LNCAP (cell line): ENCODE measurements around the gene PXMP4.

ENCODE experiments used
- CTCF ChIP-seq: fragments of 450-650 bp; IDR thresholded peaks from 2 replicates; pipeline ENCODE4 v1.5.1; 2017; ENCODE audit warnings: mild to moderate bottlenecking

The PXMP4 gene

GRCh38 chr20:33694639-33695012 is 25.5 kb downstream of the PXMP4 start:
- TF ChIP-seq CTCF: no peak

GRCh38 chr20:33693741-33694638 is 26.1 kb downstream of the PXMP4 start:
- no peak for TF ChIP-seq CTCF

- no peak for TF ChIP-seq CTCF
These were observed 26.8 kb downstream of the PXMP4 start for GRCh38 chr20:33693289-33693688.

DNA sequence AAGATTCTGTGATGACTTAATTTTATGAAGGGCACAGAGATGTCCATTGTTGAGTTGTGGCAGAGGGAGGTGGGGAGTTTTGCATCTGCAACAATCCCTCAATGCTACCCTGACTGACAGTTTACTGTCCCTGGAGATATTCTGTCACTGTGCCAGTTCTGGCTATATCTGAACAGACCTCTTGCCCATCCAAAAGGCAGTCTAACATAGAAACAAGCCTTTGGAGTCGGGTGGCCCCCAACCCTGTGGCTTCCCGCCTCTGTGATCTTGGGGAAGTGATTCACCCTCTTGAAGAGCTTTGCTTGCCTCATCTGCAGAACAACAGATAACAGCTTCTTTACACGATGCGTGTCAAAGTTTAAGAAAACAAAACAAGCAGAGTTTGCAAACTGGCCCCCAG is 30.1 kb downstream of the PXMP4 start:
- no peak for TF ChIP-seq CTCF

GRCh38 chr20:33689493-33689892 is 30.6 kb downstream of the PXMP4 start:
- TF ChIP-seq CTCF: no peak

- no peak for TF ChIP-seq CTCF
These were observed 31.1 kb downstream of the PXMP4 start for GRCh38 chr20:33688938-33689424.

DNA sequence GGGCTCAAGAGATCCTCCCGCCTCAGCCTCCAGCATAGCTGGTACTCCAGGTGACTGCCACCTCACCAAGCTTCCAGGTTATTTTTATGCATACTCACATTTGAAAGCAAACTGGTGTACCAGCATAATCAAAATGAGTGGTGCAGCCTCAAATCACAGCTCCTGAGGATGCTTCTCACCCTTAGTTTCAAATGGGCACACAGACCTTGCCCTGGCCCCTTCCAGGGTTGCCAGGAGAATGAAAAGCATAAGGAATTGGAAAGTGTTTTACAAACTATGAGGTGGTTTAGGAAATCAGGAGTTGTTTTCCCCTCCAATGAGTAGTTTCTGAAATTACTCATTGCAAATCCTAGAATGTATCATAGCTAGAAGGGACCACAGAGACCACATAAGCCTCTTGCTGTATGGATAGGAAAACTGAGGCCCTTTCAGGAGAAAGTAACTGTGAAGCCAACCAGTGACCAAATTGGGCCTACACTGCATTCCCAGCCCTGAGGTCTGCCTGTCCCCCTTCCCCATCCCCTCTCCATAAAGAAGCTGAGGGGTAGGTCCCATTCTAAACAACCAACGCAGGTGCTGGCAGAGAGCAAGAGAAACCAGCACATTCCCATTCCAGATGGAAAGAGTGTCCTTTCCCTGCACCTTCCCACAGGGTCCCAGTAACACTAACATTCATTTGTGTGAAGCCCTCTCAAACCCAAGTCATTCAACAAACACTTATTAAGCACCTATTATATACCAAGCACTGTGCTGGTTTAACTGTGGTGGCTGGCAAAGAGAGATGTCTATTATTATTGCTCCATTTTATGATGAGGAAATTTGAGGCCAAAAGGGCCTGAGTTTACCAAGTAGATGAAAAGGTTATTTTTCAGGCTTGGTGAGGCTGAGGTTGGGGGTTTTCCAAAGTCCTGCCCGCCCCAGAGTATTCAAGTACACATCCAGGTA is 31.8 kb downstream of the PXMP4 start:
- no peak for TF ChIP-seq CTCF
